GM21529 (cell line): ENCODE results near the gene MTHFD2L.
A peak's percentile ranks its signal among the peaks of the same experiment; 100 is the strongest.
"Not testable (repeated sequence)": the region's sequence is repeated elsewhere in the genome, so short reads cannot be mapped to it uniquely, and the experiment has no call there.

Experiments used
- ATAC-seq: cut with Tn5 transposase; IDR thresholded peaks from one replicate; pipeline ENCODE4 v1.9.1; 2021; ENCODE audit not compliant: unreplicated experiment

Gene MTHFD2L

GRCh38 chr4:74157561-74158465, at the start of gene MTHFD2L:
Gene MTHFD2L (plus strand): TSS chr4:74158118. CDS start chr4:74158139, 21 bp downstream.
- ATAC-seq: peak; percentile 97

GRCh38 chr4:74108457-74109115, 49.3 kb upstream of the MTHFD2L start:
- ATAC-seq: no peak

GRCh38 chr4:74109116-74109869, 48.6 kb upstream of the MTHFD2L start:
- ATAC-seq: no peak

GRCh38 chr4:74109870-74110605, 47.9 kb upstream of the MTHFD2L start:
- no peak for ATAC-seq

GRCh38 chr4:74110670-74111069, 47.2 kb upstream of the MTHFD2L start:
- no peak for ATAC-seq

GRCh38 chr4:74111306-74111975, 46.5 kb upstream of the MTHFD2L start:
- ATAC-seq: no peak

GRCh38 chr4:74111990-74112389, 45.9 kb upstream of the MTHFD2L start:
- no peak for ATAC-seq

- ATAC-seq: no peak
Observed at GRCh38 chr4:74112399-74113105, 45.4 kb upstream of the MTHFD2L start.

- no peak for ATAC-seq
Observed at GRCh38 chr4:74114234-74114633, 43.7 kb upstream of the MTHFD2L start.

GRCh38 chr4:74117024-74117534, 40.8 kb upstream of the MTHFD2L start:
- no peak for ATAC-seq

- ATAC-seq: no peak
Observed at GRCh38 chr4:74118600-74119338, 39.1 kb upstream of the MTHFD2L start.

- ATAC-seq: no peak
Observed at GRCh38 chr4:74120086-74120485, 37.8 kb upstream of the MTHFD2L start.

GRCh38 chr4:74121643-74122579, 36.0 kb upstream of the MTHFD2L start:
- no peak for ATAC-seq

GRCh38 chr4:74123065-74123728, 34.7 kb upstream of the MTHFD2L start:
- no peak for ATAC-seq

- no peak for ATAC-seq
Observed at GRCh38 chr4:74125029-74125428, 32.9 kb upstream of the MTHFD2L start.

GRCh38 chr4:74127745-74128144, 30.2 kb upstream of the MTHFD2L start:
- ATAC-seq: no peak

- ATAC-seq: not testable (repeated sequence)
Observed at GRCh38 chr4:74130843-74131242, 27.1 kb upstream of the MTHFD2L start.
